Activated CD8-positive, alpha-beta memory T cell treated with anti-CD3 and anti-CD28 coated beads for 48 hours (primary cell): Measurements from ENCODE around the gene LRP1B.

ENCODE experiments used
- DNase-seq, 3 experiments: peaks; one replicate each; pipeline ENCODE4 v3.0.0-alpha.2; 2020; ENCODE audit warnings: low read depth in 2 of 3, low spot score in 2 of 3

LRP1B gene

DNA sequence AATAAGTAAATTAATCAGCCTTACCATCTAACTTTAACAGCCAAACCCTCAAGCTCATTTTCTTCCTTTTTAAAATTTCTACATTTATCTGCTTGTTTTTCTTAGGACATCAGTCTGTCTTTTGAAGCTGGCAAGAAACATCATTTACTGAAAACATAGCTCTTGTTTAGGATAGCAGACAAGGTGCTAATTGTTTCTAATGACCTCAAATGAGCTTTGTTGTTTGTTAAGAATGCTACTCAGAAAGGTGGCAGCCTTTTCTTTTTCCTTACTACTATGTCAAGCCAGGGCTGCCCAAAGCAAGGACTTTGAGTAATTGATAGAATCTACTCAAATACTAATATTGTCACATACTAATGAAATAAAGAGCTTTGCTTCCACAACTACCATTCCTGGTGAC is 171.8 kb downstream of the LRP1B start:
- DNase-seq: no peak

DNA sequence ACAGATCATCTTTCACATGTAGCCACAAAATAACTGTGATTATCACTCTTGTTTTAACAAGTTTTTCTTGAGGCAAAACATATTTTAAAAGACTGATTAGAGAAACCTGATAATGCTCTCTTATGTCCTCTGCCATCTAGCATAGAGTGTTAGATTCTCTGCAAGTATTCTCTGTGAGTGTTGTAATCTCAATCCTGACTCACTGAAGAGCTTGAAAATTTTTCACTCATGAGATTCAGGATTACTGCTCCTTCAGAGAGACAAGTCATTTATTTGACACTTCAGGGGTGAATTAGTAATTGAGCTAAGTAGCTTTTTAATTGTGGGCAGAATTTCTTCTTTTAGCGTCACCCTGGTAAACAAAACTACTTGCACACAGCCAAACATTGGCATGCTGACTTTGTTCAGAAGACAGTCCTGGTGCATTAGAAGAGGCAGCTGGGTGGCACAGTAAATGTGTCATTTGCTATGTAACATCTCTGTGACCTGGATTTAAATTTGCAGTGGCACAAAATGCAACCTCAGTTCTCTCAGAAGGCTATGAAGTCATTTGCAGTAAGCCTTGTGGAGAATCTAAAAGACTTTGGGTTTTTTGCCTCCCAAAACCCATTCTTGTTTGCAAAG is 172.9 kb downstream of the LRP1B start:
- no peak for DNase-seq

- no peak for DNase-seq
These were observed 173.5 kb downstream of the LRP1B start for GRCh38 chr2:141957321-141957720.

- no peak for DNase-seq
These were observed 183.3 kb downstream of the LRP1B start for GRCh38 chr2:141947396-141948114.

DNA sequence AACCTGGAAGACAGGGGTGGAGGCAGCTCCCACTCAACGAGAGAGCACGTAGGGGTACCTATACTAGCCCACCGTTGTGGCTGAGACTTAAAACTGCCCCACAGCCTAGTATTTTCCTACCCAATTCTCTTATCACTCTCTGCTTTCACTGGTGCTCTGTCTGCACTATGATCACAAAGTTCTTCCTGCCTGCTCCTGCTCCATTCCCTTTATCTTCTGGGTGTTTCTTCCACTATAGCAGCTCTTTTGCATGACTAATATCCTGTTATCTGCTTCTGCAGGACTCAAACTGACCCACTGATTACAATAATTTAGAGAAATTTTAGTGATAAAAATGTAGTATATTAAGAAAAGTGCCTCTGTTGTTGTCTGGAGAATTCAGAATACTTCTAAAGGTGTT is 184.8 kb downstream of the LRP1B start:
- DNase-seq: no peak

GRCh38 chr2:141943918-141944317 is 186.9 kb downstream of the LRP1B start:
- no peak for DNase-seq

DNA sequence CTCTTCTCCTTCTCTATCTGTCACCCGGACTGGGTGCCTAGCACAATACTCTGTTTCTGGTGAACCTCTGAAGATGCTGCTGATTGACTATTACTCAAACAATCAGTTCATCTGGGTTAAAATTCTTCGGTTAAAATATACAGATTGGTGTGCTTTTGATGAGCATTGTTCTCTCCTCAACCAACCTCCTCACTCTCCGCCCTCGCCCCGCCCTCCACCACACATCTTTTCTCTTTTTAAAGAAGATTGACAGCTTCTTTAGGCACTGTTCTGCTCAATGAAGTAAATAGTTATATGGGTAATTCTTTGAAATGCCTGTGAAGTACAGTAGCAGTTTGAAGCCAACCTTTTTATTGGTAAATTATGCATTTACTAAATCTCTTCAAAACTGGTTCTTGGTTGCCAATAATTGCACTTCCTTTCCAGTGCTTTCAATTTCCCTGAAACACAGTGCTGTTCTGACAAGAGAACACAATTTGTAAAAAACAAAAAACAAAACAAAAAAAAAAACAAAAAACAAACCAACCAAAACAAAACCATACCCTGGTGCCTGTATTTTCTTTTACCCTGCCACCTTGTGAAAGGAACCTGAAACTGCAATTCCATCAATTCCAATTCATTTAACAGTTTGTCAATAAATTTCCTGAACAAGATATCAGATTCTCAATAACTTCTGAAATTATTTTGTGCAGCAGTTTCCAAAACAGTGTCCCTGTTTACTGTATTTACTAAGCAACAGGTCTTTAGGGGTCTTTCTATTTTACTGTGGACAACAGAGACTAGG is 188.6 kb downstream of the LRP1B start:
- no peak for DNase-seq

- no peak for DNase-seq
These were observed 189.6 kb downstream of the LRP1B start for GRCh38 chr2:141941210-141941714.

DNA sequence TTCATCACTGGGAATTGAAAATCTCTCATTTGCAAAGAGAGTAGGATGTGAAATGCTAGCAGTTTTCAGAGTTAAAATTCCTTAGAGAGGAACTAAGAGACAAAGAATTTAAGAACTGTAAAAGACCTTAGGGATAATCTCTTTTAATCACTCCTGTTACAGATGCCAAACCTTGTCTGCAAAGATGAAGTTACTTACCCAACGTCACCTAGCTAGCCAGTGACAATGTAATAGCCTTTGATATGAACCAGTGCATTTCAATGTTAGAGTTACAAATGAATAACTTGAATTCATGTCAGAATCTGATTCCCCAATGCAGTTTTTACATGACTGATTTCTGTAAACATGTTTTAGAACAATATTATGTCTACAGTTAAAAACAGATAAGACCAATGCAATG is 190.1 kb downstream of the LRP1B start:
- DNase-seq: no peak

GRCh38 chr2:141933226-141933625 is 197.6 kb downstream of the LRP1B start:
- no peak for DNase-seq

DNA sequence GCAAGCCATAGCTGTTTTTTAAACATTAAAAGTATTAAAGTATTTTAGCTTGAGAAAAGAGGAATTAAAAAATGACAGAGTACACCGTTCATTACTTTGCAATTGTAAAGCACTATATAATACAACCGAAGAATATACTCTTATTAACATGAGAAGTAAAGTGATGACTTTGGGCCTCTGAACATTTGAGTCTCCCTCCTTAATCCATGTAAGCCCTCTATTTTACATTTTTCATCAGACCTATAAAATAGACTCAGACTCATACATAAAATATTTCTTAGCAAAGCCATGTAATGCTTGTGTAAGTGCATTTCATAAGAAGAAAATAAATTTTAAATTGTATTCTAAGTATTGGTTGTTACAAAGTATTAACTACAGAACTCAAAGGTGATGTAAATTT is 198.6 kb downstream of the LRP1B start:
- no peak for DNase-seq

DNA sequence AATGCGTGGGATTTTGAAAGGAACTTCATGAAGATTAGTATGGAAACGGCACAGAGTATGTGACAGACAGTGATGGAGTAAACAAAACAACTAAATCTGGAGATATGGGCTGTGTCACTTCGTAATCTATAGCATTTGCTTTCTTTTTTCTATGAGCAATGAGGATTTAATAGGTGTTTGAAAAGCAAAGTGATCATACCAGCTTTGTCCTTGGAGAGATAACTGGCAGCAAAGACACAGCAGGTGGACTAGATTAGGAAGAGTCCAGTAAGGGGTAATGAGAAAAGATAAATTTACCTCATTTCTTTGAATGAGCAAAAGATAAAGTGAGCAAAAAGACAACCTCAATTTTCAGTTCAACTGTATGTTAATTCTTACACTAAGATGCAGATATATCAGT is 199.0 kb downstream of the LRP1B start:
- no peak for DNase-seq

DNA sequence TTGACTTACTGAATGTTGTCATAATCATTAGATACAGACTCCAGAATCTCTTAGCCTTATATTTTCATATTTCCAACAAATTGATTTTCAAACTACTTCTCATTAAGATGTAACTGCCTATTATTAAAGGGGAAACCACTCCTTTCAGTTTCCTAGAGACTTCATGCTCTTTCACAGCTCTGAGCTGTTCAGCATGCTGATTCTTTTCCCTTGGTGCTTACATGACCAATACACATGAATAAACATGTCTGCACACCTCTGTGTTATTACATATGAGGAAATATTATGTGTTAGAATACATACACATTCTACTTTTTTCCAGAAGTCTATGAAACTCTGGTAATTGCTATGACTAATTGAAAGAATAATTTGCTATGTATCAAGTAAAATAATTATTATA is 200.0 kb downstream of the LRP1B start:
- no peak for DNase-seq

DNA sequence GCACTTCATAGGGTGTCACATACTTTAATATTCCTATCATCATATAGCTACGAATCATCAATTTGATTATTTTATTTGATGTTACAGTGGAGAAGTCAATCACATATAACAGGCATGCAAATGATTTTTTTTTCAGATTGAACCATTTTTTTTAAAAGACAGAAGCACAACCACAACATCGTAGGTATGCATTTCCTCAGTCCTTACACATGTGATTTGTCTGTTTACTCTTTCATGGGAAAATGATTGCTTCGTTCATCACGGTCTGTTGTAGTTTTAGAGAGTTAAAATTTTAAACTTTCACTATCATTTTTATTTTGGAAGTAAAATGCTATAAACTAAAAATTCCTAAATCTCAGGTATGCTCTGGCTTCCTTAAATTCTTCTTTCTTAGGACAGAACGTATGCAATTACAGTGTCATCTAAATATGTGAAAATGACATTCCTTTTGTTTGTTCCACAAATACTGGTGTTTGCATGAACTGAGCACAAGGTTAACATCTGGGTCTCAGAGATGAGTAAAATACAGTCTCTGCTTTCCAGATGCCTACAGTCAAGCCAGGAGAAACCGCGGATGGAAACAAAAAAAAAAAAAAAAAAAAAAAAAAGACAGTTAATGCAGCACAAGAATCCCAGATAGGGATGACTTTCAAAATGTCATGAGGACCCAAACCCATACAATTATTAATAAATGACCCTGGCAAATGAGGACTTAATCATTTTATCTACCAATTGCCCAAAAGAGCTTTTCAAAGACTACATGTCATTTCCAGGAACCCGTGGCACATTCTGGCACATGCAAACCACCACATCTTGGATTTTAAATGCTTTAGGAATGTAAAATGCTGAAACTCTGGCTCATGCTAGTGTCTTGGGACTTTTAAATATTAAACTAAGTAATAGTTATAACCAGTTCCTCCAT is 201.2 kb downstream of the LRP1B start:
- no peak for DNase-seq

- no peak for DNase-seq
These were observed 202.3 kb downstream of the LRP1B start for GRCh38 chr2:141928476-141928875.

DNA sequence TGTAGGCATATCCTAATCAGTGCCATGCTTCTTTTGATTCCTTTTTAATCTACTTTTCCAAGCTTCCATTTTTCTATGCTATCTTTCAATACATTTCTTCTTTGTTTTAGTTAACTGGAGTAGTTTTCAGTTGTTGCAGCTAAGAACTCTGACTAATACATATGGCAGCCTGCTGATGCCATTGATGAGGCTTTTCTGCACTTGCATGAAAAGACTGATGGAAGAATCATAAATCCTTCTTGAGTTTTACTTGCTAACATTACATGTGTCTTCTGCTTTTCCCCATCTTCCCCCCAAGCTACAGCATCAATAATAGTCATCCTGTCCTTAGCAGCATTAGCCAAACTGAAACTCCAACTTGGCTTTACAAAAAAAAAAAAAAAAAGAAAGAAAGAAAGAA is 203.3 kb downstream of the LRP1B start:
- no peak for DNase-seq

GRCh38 chr2:141925511-141925910 is 205.3 kb downstream of the LRP1B start:
- DNase-seq: no peak

- DNase-seq: no peak
These were observed 207.2 kb downstream of the LRP1B start for GRCh38 chr2:141923657-141924056.

- no peak for DNase-seq
These were observed 219.2 kb downstream of the LRP1B start for GRCh38 chr2:141911485-141912066.

DNA sequence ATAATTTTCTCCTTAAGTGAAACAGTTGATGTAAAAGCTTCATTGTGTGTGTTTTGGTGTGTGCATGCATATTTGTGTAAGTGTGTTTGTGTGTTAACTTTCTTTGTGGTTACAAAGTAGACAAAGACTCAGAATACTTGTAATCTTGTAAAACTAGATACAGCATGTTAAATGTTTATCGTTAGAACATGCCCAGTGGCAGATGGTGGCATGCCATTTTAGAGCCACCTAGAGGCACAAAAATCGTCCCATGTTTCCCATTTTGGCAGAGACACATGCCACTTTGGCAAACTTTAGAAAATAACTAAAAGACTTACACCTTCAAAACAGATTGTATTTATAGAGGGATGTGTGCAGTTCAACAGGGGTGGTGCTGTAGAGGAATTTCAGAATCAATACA is 224.1 kb downstream of the LRP1B start:
- no peak for DNase-seq

DNA sequence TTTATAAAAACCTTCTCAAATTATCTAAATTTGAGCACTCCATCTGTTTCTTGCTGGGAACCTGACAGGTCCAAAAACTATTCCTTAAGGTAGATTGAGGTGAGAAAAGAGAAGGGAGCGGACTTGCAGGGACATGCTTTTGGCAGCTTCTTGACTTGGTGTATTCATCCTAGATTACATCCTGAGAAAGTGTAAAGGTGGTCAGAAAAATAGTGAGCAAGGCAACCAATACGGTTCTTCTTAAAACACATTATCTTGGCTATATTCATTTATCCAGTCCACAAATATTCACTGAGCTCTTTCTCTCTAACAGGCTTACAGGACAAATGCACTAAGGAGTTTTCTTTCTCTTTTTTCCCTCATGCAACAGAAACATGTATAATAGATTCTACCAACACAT is 230.0 kb downstream of the LRP1B start:
- DNase-seq: no peak
